ENCODE measurements around the gene E2F3. TPM values are rescaled to one million over a fixed set of nuclear protein-coding genes. Genes with fewer than 3 reads are reported as not detected.

The E2F3 gene
- total and polyA plus RNA-seq, 2 donors (not counting 1 experiment from before 2014, with no cell fraction given): 4.1 to 12.3 TPM

- no peak for TF ChIP-seq EZH2 (IDR thresholded peaks at IDR 0.05; ENCODE audit: low read length, missing control alignments)
- TF ChIP-seq CTCF (conservative IDR thresholded peaks at IDR 0.05 in 1 of 2, IDR thresholded peaks at IDR 0.05 in 1 of 2; ENCODE audit: low read depth in 1 of 2, low read length in 2 of 2): no peak
- no peak overlapping the region for H3K4me3 ChIP-seq (replicated peaks in 1 of 4; ENCODE audit: control extremely low read depth in 1 of 4, insufficient read depth in 1 of 4, low read depth in 3 of 4, low read length in 4 of 4)
- H3K9me3 ChIP-seq (ENCODE audit: control insufficient read depth, insufficient read depth, low read depth, low read length): no peaks in the 10 kb centered on the region
- no peak overlapping the region for H3K4me2 ChIP-seq (ENCODE audit: extremely low read depth, insufficient read depth, low read length)
- peaks cover 88% of the 10 kb centered on the region for H3K79me2 ChIP-seq (ENCODE audit: control insufficient read depth, insufficient read depth, low read length)
- H3K27me3 ChIP-seq (ENCODE audit: control insufficient read depth, insufficient read depth, low read length): no peaks in the 10 kb centered on the region
- H3K9ac ChIP-seq (ENCODE audit: insufficient read depth, low read length): no peak overlapping the region
- H3K27ac ChIP-seq (ENCODE audit: insufficient read depth, low read length): no peak overlapping the region
- H3K4me1 ChIP-seq (ENCODE audit: control insufficient read depth, extremely low read depth, insufficient read depth, low read length): no peaks in the 10 kb centered on the region
- DNase-seq (ENCODE audit: low read depth in 2 of 2): no peak
- H2AFZ ChIP-seq (ENCODE audit: low read length): no peak overlapping the region
- no peaks in the 10 kb centered on the region for H4K20me1 ChIP-seq (ENCODE audit: control insufficient read depth, extremely low read depth, insufficient read depth, low read length)
- no peaks in the 10 kb centered on the region for H3K36me3 ChIP-seq (ENCODE audit: control insufficient read depth, insufficient read depth, low read length)
Measured at GRCh38 chr6:20413826-20414225, 12.1 kb downstream of the E2F3 start.

GRCh38 chr6:20414711-20415110 is 13.0 kb downstream of the E2F3 start:
- Histone ChIP-seq H3K9me3 (ENCODE audit: control insufficient read depth, insufficient read depth, low read depth, low read length) (no peaks in the 10 kb centered on the region), H3K4me3 (replicated peaks in 1 of 4; ENCODE audit: control extremely low read depth in 1 of 4, insufficient read depth in 1 of 4, low read depth in 3 of 4, low read length in 4 of 4) (no peak overlapping the region), H3K4me2 (ENCODE audit: extremely low read depth, insufficient read depth, low read length) (no peak overlapping the region), H2AFZ (ENCODE audit: low read length) (no peak overlapping the region), H3K36me3 (ENCODE audit: control insufficient read depth, insufficient read depth, low read length) (no peaks in the 10 kb centered on the region), H3K4me1 (ENCODE audit: control insufficient read depth, extremely low read depth, insufficient read depth, low read length) (no peaks in the 10 kb centered on the region), H3K79me2 (ENCODE audit: control insufficient read depth, insufficient read depth, low read length) (peaks cover 87% of the 10 kb centered on the region), H4K20me1 (ENCODE audit: control insufficient read depth, extremely low read depth, insufficient read depth, low read length) (no peaks in the 10 kb centered on the region), H3K27ac (ENCODE audit: insufficient read depth, low read length) (no peak overlapping the region), H3K27me3 (ENCODE audit: control insufficient read depth, insufficient read depth, low read length) (no peaks in the 10 kb centered on the region), H3K9ac (ENCODE audit: insufficient read depth, low read length) (no peak overlapping the region)
- TF ChIP-seq CTCF (conservative IDR thresholded peaks at IDR 0.05 in 1 of 2, IDR thresholded peaks at IDR 0.05 in 1 of 2; ENCODE audit: low read depth in 1 of 2, low read length in 2 of 2) (no peak), EZH2 (IDR thresholded peaks at IDR 0.05; ENCODE audit: low read length, missing control alignments) (no peak)
- no peak for DNase-seq (ENCODE audit: low read depth in 2 of 2)

GRCh38 chr6:20415304-20415703 is 13.6 kb downstream of the E2F3 start:
- no peaks in the 10 kb centered on the region for H3K36me3 ChIP-seq (ENCODE audit: control insufficient read depth, insufficient read depth, low read length)
- no peak overlapping the region for H3K9ac ChIP-seq (ENCODE audit: insufficient read depth, low read length)
- no peak overlapping the region for H3K27ac ChIP-seq (ENCODE audit: insufficient read depth, low read length)
- no peak for DNase-seq (ENCODE audit: low read depth in 2 of 2)
- no peak overlapping the region for H3K4me2 ChIP-seq (ENCODE audit: extremely low read depth, insufficient read depth, low read length)
- TF ChIP-seq CTCF (conservative IDR thresholded peaks at IDR 0.05 in 1 of 2, IDR thresholded peaks at IDR 0.05 in 1 of 2; ENCODE audit: low read depth in 1 of 2, low read length in 2 of 2) (no peak), EZH2 (IDR thresholded peaks at IDR 0.05; ENCODE audit: low read length, missing control alignments) (no peak)
- no peak overlapping the region for H3K4me3 ChIP-seq (replicated peaks in 1 of 4; ENCODE audit: control extremely low read depth in 1 of 4, insufficient read depth in 1 of 4, low read depth in 3 of 4, low read length in 4 of 4)
- no peaks in the 10 kb centered on the region for H3K4me1 ChIP-seq (ENCODE audit: control insufficient read depth, extremely low read depth, insufficient read depth, low read length)
- no peaks in the 10 kb centered on the region for H3K27me3 ChIP-seq (ENCODE audit: control insufficient read depth, insufficient read depth, low read length)
- H4K20me1 ChIP-seq (ENCODE audit: control insufficient read depth, extremely low read depth, insufficient read depth, low read length): no peaks in the 10 kb centered on the region
- no peaks in the 10 kb centered on the region for H3K9me3 ChIP-seq (ENCODE audit: control insufficient read depth, insufficient read depth, low read depth, low read length)
- H2AFZ ChIP-seq (ENCODE audit: low read length): no peak overlapping the region
- peaks cover 86% of the 10 kb centered on the region for H3K79me2 ChIP-seq (ENCODE audit: control insufficient read depth, insufficient read depth, low read length)
